ENCODE data around the gene IDH3G.

DNA sequence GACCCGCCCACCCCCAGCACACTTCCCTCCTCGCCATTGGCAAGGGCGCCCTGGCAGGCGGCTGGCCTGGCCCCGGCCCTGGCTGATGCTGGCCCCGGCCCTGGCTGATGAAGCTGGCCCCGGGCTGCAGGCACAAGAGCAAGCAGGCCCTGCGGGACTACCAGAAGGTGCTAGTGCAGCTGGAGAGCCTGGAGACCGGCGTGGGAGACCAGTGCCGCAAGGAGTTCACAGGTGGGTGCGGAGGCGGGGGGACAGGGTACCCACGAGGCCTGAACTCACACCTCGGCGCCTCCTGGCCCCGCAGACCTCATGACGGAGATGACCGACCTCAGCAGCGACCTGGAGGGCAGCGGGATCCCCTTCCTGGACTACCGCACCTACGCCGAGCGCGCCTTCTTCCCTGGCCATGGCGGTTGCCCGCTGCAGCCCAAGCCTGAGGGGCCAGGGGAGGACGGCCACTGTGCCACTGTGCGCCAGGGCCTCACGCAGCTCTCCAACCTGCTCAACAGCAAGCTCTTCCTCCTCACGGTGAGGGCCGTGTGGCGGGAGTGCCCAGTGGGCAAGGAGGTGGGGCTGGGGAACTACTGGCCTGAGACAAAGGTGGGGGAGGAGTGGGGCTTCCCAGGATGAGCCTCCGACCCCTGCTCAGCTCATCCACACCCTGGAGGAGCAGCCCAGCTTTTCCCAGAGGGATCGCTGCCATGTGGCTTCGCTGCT, 19.4 kb downstream of the IDH3G start:
- TF ChIP-seq, protein P1, sequence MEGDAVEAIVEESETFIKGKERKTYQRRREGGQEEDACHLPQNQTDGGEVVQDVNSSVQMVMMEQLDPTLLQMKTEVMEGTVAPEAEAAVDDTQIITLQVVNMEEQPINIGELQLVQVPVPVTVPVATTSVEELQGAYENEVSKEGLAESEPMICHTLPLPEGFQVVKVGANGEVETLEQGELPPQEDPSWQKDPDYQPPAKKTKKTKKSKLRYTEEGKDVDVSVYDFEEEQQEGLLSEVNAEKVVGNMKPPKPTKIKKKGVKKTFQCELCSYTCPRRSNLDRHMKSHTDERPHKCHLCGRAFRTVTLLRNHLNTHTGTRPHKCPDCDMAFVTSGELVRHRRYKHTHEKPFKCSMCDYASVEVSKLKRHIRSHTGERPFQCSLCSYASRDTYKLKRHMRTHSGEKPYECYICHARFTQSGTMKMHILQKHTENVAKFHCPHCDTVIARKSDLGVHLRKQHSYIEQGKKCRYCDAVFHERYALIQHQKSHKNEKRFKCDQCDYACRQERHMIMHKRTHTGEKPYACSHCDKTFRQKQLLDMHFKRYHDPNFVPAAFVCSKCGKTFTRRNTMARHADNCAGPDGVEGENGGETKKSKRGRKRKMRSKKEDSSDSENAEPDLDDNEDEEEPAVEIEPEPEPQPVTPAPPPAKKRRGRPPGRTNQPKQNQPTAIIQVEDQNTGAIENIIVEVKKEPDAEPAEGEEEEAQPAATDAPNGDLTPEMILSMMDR (conservative IDR thresholded peaks at IDR 0.05; ENCODE audit: low read length), result no peak
- TF ChIP-seq EZH2phosphoT487 (IDR thresholded peaks at IDR 0.05; ENCODE audit: borderline replicate concordance, low read depth, low read length), result no peak
